Stimulated activated memory B cell treated with anti-CD40 and anti-IgM and Interleukin-4, amounts not matched to agents 10 μg/mL and 1 μg/mL and 100 μg/mL, for 72 hours (primary cell): ENCODE measurements around the gene HS3ST4.
A peak's percentile ranks its signal among the peaks of the same experiment; 100 is the strongest.
"Not testable (repeated sequence)": the region's sequence is repeated elsewhere in the genome, so short reads cannot be mapped to it uniquely, and the experiment has no call there.

Source experiments
- ATAC-seq: fragments of 150-1000 bp; cut with Tn5 transposase; 2 replicates; pipeline ENCODE4 v1.10.0; 2021
- H3K27ac Mint-ChIP-seq: one replicate; pipeline ENCODE4 v1.8.0; 2022; ENCODE audit warnings: mild to moderate bottlenecking, mixed read lengths
- H3K27me3 Mint-ChIP-seq: one replicate; pipeline ENCODE4 v1.8.0; 2022; ENCODE audit warnings: mixed read lengths
- H3K36me3 Mint-ChIP-seq: one replicate; pipeline ENCODE4 v1.8.0; 2022; ENCODE audit warnings: mixed read lengths
- H3K4me1 Mint-ChIP-seq: one replicate; pipeline ENCODE4 v1.8.0; 2022; ENCODE audit warnings: mixed read lengths
- H3K4me3 Mint-ChIP-seq: one replicate; pipeline ENCODE4 v1.8.0; 2022; ENCODE audit warnings: mild to moderate bottlenecking, moderate library complexity, mixed read lengths
- H3K9me3 Mint-ChIP-seq: one replicate; pipeline ENCODE4 v1.8.0; 2022; ENCODE audit warnings: mixed read lengths

The HS3ST4 gene

GRCh38 chr16:25771216-25771615, 79.5 kb downstream of the HS3ST4 start:
- peaks cover 6% of the 10 kb centered on the region for H3K9me3 Mint-ChIP-seq
- H3K27me3 Mint-ChIP-seq = no peaks in the 10 kb centered on the region
- no peaks in the 10 kb centered on the region for H3K4me1 Mint-ChIP-seq
- no peak overlapping the region for H3K4me3 Mint-ChIP-seq
- ATAC-seq = no peak
- no peaks in the 10 kb centered on the region for H3K36me3 Mint-ChIP-seq
- no peak overlapping the region for H3K27ac Mint-ChIP-seq

DNA sequence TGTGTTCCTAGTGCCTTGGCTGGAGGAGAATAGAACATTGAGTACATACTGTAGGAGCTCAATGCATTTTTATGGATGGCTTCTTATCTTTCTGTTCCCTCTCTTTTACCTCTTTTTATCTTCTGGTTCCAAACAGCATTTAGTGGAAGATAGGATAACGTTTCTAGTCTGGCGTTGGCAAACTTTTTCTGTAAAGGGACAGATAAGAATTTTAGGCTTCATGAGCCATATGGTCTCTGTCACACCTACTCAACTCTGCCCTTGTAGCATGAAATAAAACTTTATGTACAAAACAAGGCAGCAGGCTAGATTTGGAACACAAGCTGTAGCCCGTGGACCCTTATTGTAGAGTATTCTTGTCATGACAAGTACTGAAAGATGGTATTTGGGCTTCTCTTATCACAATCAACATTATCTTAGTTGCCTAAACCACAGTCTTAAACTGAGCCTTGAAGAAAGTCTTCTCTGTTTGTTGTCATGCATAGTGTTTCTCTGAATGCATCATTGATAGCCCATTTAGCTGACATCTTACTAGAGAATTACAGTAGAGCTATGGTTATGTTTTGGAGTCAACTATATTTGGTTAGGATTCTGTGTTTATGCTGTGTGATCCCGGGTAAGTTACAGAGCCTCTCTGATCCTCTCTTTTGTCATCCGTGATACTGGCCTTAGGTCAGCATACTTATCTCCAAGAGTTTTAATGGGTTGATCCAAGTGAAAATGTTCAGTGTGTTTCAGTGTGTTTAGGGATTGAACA, 80.2 kb downstream of the HS3ST4 start:
- no peaks in the 10 kb centered on the region for H3K36me3 Mint-ChIP-seq
- no peak overlapping the region for H3K27ac Mint-ChIP-seq
- peaks cover 6% of the 10 kb centered on the region for H3K9me3 Mint-ChIP-seq
- no peaks in the 10 kb centered on the region for H3K4me1 Mint-ChIP-seq
- no peaks in the 10 kb centered on the region for H3K27me3 Mint-ChIP-seq
- no peak for ATAC-seq
- no peak overlapping the region for H3K4me3 Mint-ChIP-seq

GRCh38 chr16:25776214-25776613, 84.5 kb downstream of the HS3ST4 start:
- H3K4me3 Mint-ChIP-seq, H3K36me3 Mint-ChIP-seq, ATAC-seq, H3K4me1 Mint-ChIP-seq, H3K9me3 Mint-ChIP-seq, H3K27ac Mint-ChIP-seq, H3K27me3 Mint-ChIP-seq: not testable (repeated sequence)

GRCh38 chr16:25783226-25783625, 91.5 kb downstream of the HS3ST4 start:
- Mint-ChIP-seq H3K27ac (no peak overlapping the region), H3K9me3 (peaks cover 5% of the 10 kb centered on the region), H3K4me1 (no peaks in the 10 kb centered on the region), H3K4me3 (no peak overlapping the region), H3K27me3 (no peaks in the 10 kb centered on the region), H3K36me3 (no peaks in the 10 kb centered on the region)
- no peak for ATAC-seq

DNA sequence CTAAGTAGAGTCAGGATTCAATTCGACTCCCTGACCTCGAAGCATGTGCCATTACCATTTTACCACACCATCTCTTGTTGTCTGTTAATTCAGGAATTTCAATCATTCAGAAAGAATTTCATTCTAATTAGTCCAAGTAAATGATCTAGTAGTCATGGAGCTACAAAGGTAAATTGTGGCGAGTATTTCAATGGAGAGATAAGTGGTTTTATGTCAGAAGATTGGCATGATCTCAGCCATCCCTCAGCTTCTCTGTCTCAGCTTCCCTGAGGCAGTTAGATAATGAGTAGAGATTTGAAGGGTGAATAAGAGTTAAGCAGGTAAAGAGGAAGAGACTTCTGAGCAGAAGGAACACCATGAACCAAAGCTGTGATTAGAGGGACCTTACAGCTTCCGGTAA, 93.6 kb downstream of the HS3ST4 start:
- H3K36me3 Mint-ChIP-seq = no peaks in the 10 kb centered on the region
- no peak for ATAC-seq
- H3K27me3 Mint-ChIP-seq = no peaks in the 10 kb centered on the region
- H3K27ac Mint-ChIP-seq = no peak overlapping the region
- H3K9me3 Mint-ChIP-seq = peaks cover 10% of the 10 kb centered on the region
- H3K4me1 Mint-ChIP-seq = no peaks in the 10 kb centered on the region
- H3K4me3 Mint-ChIP-seq = no peak overlapping the region

GRCh38 chr16:25786748-25787147, 95.0 kb downstream of the HS3ST4 start:
- no peak for ATAC-seq
- H3K27ac Mint-ChIP-seq = no peak overlapping the region
- no peaks in the 10 kb centered on the region for H3K27me3 Mint-ChIP-seq
- no peaks in the 10 kb centered on the region for H3K4me1 Mint-ChIP-seq
- H3K4me3 Mint-ChIP-seq = no peak overlapping the region
- peaks cover 10% of the 10 kb centered on the region for H3K9me3 Mint-ChIP-seq
- no peaks in the 10 kb centered on the region for H3K36me3 Mint-ChIP-seq

DNA sequence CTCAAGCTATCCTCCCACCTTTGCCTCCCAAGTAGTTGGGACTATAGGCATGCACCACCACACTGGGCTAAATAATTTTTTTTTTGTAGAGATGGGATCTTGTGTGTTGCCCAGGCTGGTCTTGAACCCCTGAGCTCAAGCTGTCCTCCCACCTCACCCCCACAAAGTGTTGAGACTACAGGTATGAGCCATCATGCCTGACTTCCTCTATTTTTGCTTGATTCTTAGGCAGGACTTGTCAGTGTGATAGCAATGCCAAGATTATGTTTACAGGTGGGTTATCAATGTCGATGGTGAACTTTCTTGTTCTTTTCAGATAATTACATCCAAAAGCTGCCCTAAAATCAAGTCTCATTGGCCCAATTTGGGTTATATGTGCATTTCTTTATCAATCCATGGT, 96.9 kb downstream of the HS3ST4 start:
- Mint-ChIP-seq H3K27ac (no peak overlapping the region), H3K4me1 (no peaks in the 10 kb centered on the region), H3K36me3 (no peaks in the 10 kb centered on the region), H3K9me3 (peaks cover 10% of the 10 kb centered on the region), H3K27me3 (no peaks in the 10 kb centered on the region), H3K4me3 (no peak overlapping the region)
- ATAC-seq = no peak

GRCh38 chr16:25796239-25796638, 104.5 kb downstream of the HS3ST4 start:
- H3K36me3 Mint-ChIP-seq = no peaks in the 10 kb centered on the region
- H3K4me3 Mint-ChIP-seq = no peak overlapping the region
- ATAC-seq = no peak
- H3K4me1 Mint-ChIP-seq = no peaks in the 10 kb centered on the region
- peaks cover 30% of the 10 kb centered on the region for H3K27me3 Mint-ChIP-seq
- H3K9me3 Mint-ChIP-seq = peaks cover 9% of the 10 kb centered on the region
- H3K27ac Mint-ChIP-seq = no peak overlapping the region

- no peaks in the 10 kb centered on the region for H3K36me3 Mint-ChIP-seq
- H3K9me3 Mint-ChIP-seq = peaks cover 9% of the 10 kb centered on the region
- no peak overlapping the region for H3K27ac Mint-ChIP-seq
- no peak for ATAC-seq
- no peaks in the 10 kb centered on the region for H3K4me1 Mint-ChIP-seq
- peaks cover 30% of the 10 kb centered on the region for H3K27me3 Mint-ChIP-seq
- no peak overlapping the region for H3K4me3 Mint-ChIP-seq
These were observed 106.3 kb downstream of the HS3ST4 start for GRCh38 chr16:25798065-25798464.

DNA sequence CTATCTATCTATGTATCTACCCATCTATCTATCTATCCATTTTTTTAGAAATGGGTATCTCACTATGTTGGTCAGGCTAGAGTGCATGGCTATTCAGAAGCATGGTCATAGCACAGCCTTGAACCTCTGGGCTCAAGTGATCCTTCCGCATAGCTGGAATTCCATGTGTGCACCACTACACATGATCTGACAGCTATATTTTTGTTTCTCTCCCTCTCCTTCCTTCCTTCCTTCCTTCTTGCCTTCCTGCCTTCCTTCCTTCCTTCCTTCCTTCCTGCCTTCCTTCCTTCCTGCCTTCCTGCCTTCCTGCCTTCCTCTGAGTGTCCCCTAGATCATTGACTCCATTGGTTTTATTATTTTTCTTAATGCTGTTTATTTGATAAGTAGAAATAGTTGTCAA, 108.1 kb downstream of the HS3ST4 start:
- H3K9me3 Mint-ChIP-seq = peaks cover 9% of the 10 kb centered on the region
- no peak overlapping the region for H3K4me3 Mint-ChIP-seq
- H3K27ac Mint-ChIP-seq = no peak overlapping the region
- ATAC-seq = peak; percentile 34
- H3K27me3 Mint-ChIP-seq = peaks cover 19% of the 10 kb centered on the region
- H3K4me1 Mint-ChIP-seq = no peaks in the 10 kb centered on the region
- H3K36me3 Mint-ChIP-seq = no peaks in the 10 kb centered on the region

GRCh38 chr16:25812215-25812614, 120.5 kb downstream of the HS3ST4 start:
- no peaks in the 10 kb centered on the region for H3K4me1 Mint-ChIP-seq
- H3K36me3 Mint-ChIP-seq = no peaks in the 10 kb centered on the region
- no peak overlapping the region for H3K4me3 Mint-ChIP-seq
- H3K27ac Mint-ChIP-seq = no peak overlapping the region
- peaks cover 19% of the 10 kb centered on the region for H3K27me3 Mint-ChIP-seq
- H3K9me3 Mint-ChIP-seq = peaks cover 2% of the 10 kb centered on the region
- ATAC-seq = no peak

DNA sequence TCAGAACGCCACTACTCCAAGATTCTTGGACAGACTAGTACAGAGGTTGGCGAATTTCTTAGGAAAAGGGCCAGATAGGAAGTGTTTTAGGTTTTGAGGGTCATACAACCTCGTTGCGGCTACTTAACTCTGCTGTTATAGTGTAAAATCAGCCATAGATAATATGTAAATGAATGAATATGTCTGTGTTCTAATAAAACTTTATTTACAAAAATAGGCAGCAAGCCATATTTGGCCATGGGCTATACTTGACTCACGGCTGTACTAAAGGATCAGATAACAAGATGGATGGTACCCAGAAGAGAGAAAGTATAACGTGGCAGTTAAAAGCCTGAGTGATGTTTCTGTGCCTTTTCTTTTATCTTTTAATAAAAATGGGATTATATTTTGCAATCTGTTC, 125.5 kb downstream of the HS3ST4 start:
- ATAC-seq = no peak
- H3K4me3 Mint-ChIP-seq = no peak overlapping the region
- H3K27me3 Mint-ChIP-seq = peaks cover 17% of the 10 kb centered on the region
- no peaks in the 10 kb centered on the region for H3K4me1 Mint-ChIP-seq
- H3K36me3 Mint-ChIP-seq = no peaks in the 10 kb centered on the region
- H3K9me3 Mint-ChIP-seq = no peaks in the 10 kb centered on the region
- no peak overlapping the region for H3K27ac Mint-ChIP-seq

DNA sequence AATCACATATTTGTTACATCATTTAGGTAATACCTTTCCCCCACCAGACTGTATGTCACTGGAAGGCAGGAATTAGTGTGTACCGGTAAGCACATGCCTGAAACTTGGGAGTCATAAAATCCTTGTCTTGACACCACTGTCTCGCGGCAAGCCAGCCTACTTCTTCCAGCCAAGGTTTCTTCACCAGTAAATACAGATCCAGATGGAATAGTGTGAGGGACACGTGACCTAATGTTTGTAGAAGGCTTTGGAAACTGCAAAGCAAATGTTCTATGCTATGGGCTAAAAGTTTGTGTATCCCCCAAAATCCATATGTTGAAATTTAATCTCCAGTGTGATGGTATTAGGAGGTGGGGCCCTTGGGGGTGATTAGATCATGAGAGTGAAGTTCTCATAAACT, 126.1 kb downstream of the HS3ST4 start:
- no peaks in the 10 kb centered on the region for H3K36me3 Mint-ChIP-seq
- H3K9me3 Mint-ChIP-seq = no peaks in the 10 kb centered on the region
- H3K4me1 Mint-ChIP-seq = no peaks in the 10 kb centered on the region
- no peak for ATAC-seq
- no peak overlapping the region for H3K4me3 Mint-ChIP-seq
- H3K27me3 Mint-ChIP-seq = peaks cover 11% of the 10 kb centered on the region
- H3K27ac Mint-ChIP-seq = no peak overlapping the region

DNA sequence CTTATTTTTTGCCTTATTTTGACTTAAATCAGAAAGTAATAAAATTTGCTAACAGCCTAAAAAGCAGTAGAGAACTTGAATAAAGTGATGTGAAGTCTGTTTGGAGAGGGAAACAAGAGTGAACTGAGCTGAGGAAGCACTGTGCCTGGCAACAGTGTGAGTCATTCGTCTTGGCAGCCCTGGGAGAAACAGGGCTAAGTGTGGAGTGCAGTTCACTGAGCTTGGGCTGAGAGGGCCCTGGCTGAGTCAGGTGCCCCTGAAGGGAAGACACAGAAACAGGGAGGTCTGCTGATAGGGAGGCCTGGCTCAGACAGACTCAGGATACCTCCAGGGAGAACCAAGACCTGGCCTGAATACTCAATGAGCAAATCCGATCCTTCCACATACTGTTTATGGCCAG, 132.1 kb downstream of the HS3ST4 start:
- Mint-ChIP-seq H3K27ac (no peak overlapping the region), H3K4me1 (no peaks in the 10 kb centered on the region), H3K9me3 (no peaks in the 10 kb centered on the region), H3K4me3 (no peak overlapping the region), H3K27me3 (peaks cover 14% of the 10 kb centered on the region), H3K36me3 (no peaks in the 10 kb centered on the region)
- ATAC-seq = no peak

- Mint-ChIP-seq H3K4me3 (no peak overlapping the region), H3K36me3 (no peaks in the 10 kb centered on the region), H3K9me3 (no peaks in the 10 kb centered on the region), H3K27me3 (peaks cover 28% of the 10 kb centered on the region), H3K27ac (no peak overlapping the region), H3K4me1 (no peaks in the 10 kb centered on the region)
- no peak for ATAC-seq
These were observed 135.9 kb downstream of the HS3ST4 start for GRCh38 chr16:25827709-25828108.

DNA sequence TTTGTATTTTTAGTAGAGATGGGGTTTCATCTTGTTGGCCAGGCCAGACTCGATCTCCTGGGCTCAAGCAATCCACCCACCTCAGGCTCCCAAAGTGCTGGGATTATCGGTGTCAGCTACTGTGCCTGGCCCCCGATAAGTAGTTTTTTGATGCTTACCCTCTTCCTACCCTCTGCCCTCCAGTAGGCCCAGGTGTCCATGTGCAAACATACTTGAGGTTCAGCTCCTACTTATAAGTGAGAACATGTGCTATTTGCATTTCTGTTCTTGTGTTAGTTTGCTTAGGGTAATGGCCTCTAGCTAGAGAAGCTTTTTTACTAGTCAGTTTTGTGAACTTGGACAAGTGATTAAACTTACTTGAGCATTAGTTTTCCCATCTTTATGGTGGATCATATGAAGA, 136.8 kb downstream of the HS3ST4 start:
- H3K4me3 Mint-ChIP-seq = no peak overlapping the region
- no peak for ATAC-seq
- peaks cover 28% of the 10 kb centered on the region for H3K27me3 Mint-ChIP-seq
- H3K36me3 Mint-ChIP-seq = no peaks in the 10 kb centered on the region
- H3K4me1 Mint-ChIP-seq = no peaks in the 10 kb centered on the region
- no peaks in the 10 kb centered on the region for H3K9me3 Mint-ChIP-seq
- H3K27ac Mint-ChIP-seq = no peak overlapping the region

- no peaks in the 10 kb centered on the region for H3K9me3 Mint-ChIP-seq
- H3K4me1 Mint-ChIP-seq = no peaks in the 10 kb centered on the region
- H3K27me3 Mint-ChIP-seq = peaks cover 20% of the 10 kb centered on the region
- H3K27ac Mint-ChIP-seq = no peak overlapping the region
- H3K4me3 Mint-ChIP-seq = no peak overlapping the region
- no peak for ATAC-seq
- no peaks in the 10 kb centered on the region for H3K36me3 Mint-ChIP-seq
These were observed 140.5 kb downstream of the HS3ST4 start for GRCh38 chr16:25832291-25832690.
